HepG2 (cell line): ENCODE results near the gene TUBA4A. TPM values are rescaled to one million over a fixed set of nuclear protein-coding genes. Genes with fewer than 3 reads are reported as not detected.

ENCODE experiments used
- ATAC-seq: fragments of 200-7000 bp; cut with Tn5 transposase; 3 replicates; pipeline ENCODE4 v1.9.1; 2020; ENCODE audit warnings: mild to moderate bottlenecking, moderate library complexity
- BruUV-seq: library from RNA; stranded (reverse); fragments of 400-500 nt; replicated peaks from 2 replicates; lab custom pipeline; 2021; lab: Mats Ljungman, UMichigan
- CTCF ChIA-PET: fragments of 300-600 bp; formaldehyde crosslinking; extraction: SDS; loops from one replicate; lab custom pipeline; 2021; ENCODE audit warnings: low total read pairs, inconsistent platforms, low intra/inter-chr PET ratio; lab: Yijun Ruan, JAX
- POLR2A ChIA-PET: fragments of 350-600 bp; sonication (Branson Sonifier 250); formaldehyde crosslinking; loops from one replicate; lab custom pipeline; 2020; ENCODE audit warnings: antibody characterized with exemption, inconsistent platforms; lab: Yijun Ruan, JAX
- DNase-seq: peaks from one replicate; pipeline ENCODE4 v3.0.0-alpha.2; 2015; ENCODE audit warnings: low spot score
- FAIRE-seq: peaks from 3 replicates; lab custom pipeline; 2011; peaks lifted over from hg19 to GRCh38; lab: Jason Lieb, UNC
- H2AFZ ChIP-seq: one replicate; pipeline ENCODE4 v1.6.1; 2011; ENCODE audit warnings: low read length, inconsistent platforms
- H3K27ac ChIP-seq: fragments of 300-600 bp; 3 replicates; pipeline ENCODE4 v1.8.0; 2011; ENCODE audit warnings: mixed run types, mild to moderate bottlenecking, mixed read lengths, low read length, inconsistent platforms; ENCODE audit not compliant: insufficient read depth; ENCODE audit errors: extremely low read length
- H3K27me3 ChIP-seq, 2 experiments: fragments of 200-600 bp in 1 of 2; 2 replicates in 1 of 2; 3 replicates in 1 of 2; pipeline versions ENCODE4 v1.6.0 to v1.8.0; 2011; ENCODE audit warnings: low read length in 2 of 2, mild to moderate bottlenecking in 2 of 2, moderate library complexity in 2 of 2, inconsistent platforms in 1 of 2; ENCODE audit not compliant: insufficient read depth in 2 of 2, control insufficient read depth in 1 of 2
- H3K36me3 ChIP-seq, 2 experiments: fragments of 200-600 bp in 1 of 2; replicated peaks in 1 of 2; 2 replicates in 1 of 2; 3 replicates in 1 of 2; pipeline versions ENCODE4 v1.5.1 to v1.8.0; 2011; ENCODE audit warnings: low read length in 2 of 2, inconsistent platforms in 1 of 2; ENCODE audit not compliant: insufficient read depth in 2 of 2, control insufficient read depth in 1 of 2
- H3K4me1 ChIP-seq: 2 replicates; pipeline ENCODE4 v1.5.1; 2012; ENCODE audit warnings: low read length, inconsistent platforms; ENCODE audit not compliant: insufficient read depth
- H3K4me2 ChIP-seq: 2 replicates; pipeline ENCODE4 v1.6.0; 2011; ENCODE audit warnings: low read depth, low read length, inconsistent platforms
- H3K4me3 ChIP-seq, 3 experiments: fragments of 200-600 bp in 1 of 3; sonication (generic), shearing (Covaris generic) in 1 of 3; replicated peaks in 1 of 3; 2 replicates each; pipeline ENCODE4 v1.5.1; 2011 to 2016; ENCODE audit warnings: low read length in 3 of 3, inconsistent platforms in 2 of 3, low read depth in 2 of 3, mild to moderate bottlenecking in 2 of 3, control low read depth in 1 of 3, mixed read lengths in 1 of 3; ENCODE audit not compliant: insufficient read depth in 1 of 3
- H3K79me2 ChIP-seq: one replicate; pipeline ENCODE4 v1.6.1; 2011; ENCODE audit warnings: low read length, inconsistent platforms; ENCODE audit not compliant: insufficient read depth
- H3K9ac ChIP-seq: 2 replicates; pipeline ENCODE4 v1.6.0; 2011; ENCODE audit warnings: mild to moderate bottlenecking, low read depth, low read length, inconsistent platforms; ENCODE audit not compliant: insufficient read depth
- H3K9me3 ChIP-seq: 2 replicates; pipeline ENCODE4 v1.5.1; 2012; ENCODE audit warnings: mild to moderate bottlenecking, low read length
- H4K20me1 ChIP-seq: 2 replicates; pipeline ENCODE4 v1.6.0; 2011; ENCODE audit warnings: inconsistent platforms, mild to moderate bottlenecking, low read length, moderate library complexity; ENCODE audit not compliant: insufficient read depth
- AKAP8 ChIP-seq: sonication (generic); formaldehyde crosslinking; IDR thresholded peaks from 2 replicates; pipeline ENCODE4 v1.5.1; 2020; ENCODE audit warnings: mild to moderate bottlenecking, missing genetic modification reagents
- HNRNPL ChIP-seq: fragments of 200-400 bp; formaldehyde crosslinking; IDR thresholded peaks from 2 replicates; pipeline ENCODE4 v1.6.1; 2017; ENCODE audit warnings: mild to moderate bottlenecking, low read depth, low read length
- IRX3 ChIP-seq: sonication (generic); formaldehyde crosslinking; IDR thresholded peaks from 2 replicates; pipeline ENCODE4 v1.8.1; 2023; ENCODE audit warnings: mild to moderate bottlenecking, low read depth, missing genetic modification reagents, borderline replicate concordance
- KLF9 ChIP-seq: IDR thresholded peaks from 2 replicates; pipeline ENCODE4 v1.6.1; 2016; ENCODE audit warnings: low read depth
- MBD4 ChIP-seq: IDR thresholded peaks from 2 replicates; pipeline ENCODE4 v1.6.1; 2012; ENCODE audit warnings: low read length, inconsistent platforms, borderline replicate concordance
- PAX8 ChIP-seq: sonication (generic); formaldehyde crosslinking; IDR thresholded peaks from 2 replicates; pipeline ENCODE4 v1.8.0; 2022; ENCODE audit warnings: mild to moderate bottlenecking, missing genetic modification reagents, borderline replicate concordance
- RAD21 ChIP-seq: fragments of 450-650 bp; formaldehyde crosslinking; IDR thresholded peaks from 2 replicates; pipeline ENCODE4 v1.5.0; 2020; ENCODE audit warnings: mild to moderate bottlenecking
- RORA ChIP-seq: sonication (generic); formaldehyde crosslinking; IDR thresholded peaks from 2 replicates; pipeline ENCODE4 v1.5.0; 2020; ENCODE audit warnings: mild to moderate bottlenecking, missing genetic modification reagents, moderate library complexity
- ZKSCAN1 ChIP-seq: fragments of 150-350 bp; IDR thresholded peaks from 2 replicates; pipeline ENCODE4 v1.6.1; 2014; ENCODE audit warnings: low read length
- ZNF792 ChIP-seq: IDR thresholded peaks from 2 replicates; pipeline ENCODE4 v1.6.1; 2016
- WGBS: methylation state at CpG from one replicate; pipeline ENCODE4 v1.1.6; 2017; ENCODE audit warnings: low lambda C conversion rate; 5-methylcytosine and 5-hydroxymethylcytosine counted together
- in situ Hi-C: cut with HindIII; loops from 2 replicates; pipeline ENCODE4 v1.10.0; 2017; ENCODE audit warnings: low pct_unique_long_range_greater_than_20kb; ENCODE audit not compliant: extremely low pct_ligation_motif_present
- intact Hi-C: fragments of 100-400 bp; cut with micrococcal nuclease; formaldehyde crosslinking; loops from one replicate; pipeline ENCODE4 v1.10.0; 2022; ENCODE audit not compliant: unreplicated experiment
- polyA plus RNA-seq, 8 experiments: library from polyadenylated mRNA; depleted of rRNA in 3 of 8; stranded (reverse) in 7 of 8; unstranded in 1 of 8; fragments of >200 nt; fragmentation: Illumina TruSeq in 4 of 8; extraction: Trizol in 4 of 8; gene quantifications; 2 replicates each; pipeline versions ENCODE4 v1.2.1 to v1.2.3, GENCODE V29; 2011 to 2016; ENCODE audit warnings: low read depth in 4 of 8, missing spikeins in 1 of 8, mixed read lengths in 1 of 8; ENCODE audit not compliant: insufficient read depth in 1 of 8
- total RNA-seq, 5 experiments: library from RNA; depleted of rRNA; stranded (reverse); fragments of >200 nt; fragmentation: Illumina TruSeq; extraction: Trizol; gene quantifications; 2 replicates each; pipeline ENCODE4 v1.2.3, GENCODE V29; 2016; ENCODE audit warnings: low read depth in 1 of 5
- TF ChIP-seq, protein P1 (sequence below): IDR thresholded peaks from 2 replicates; pipeline ENCODE4 v1.6.1; 2018; ENCODE audit warnings: missing genetic modification reagents
- TF ChIP-seq, protein P2 (sequence below): sonication (generic); formaldehyde crosslinking; IDR thresholded peaks from 2 replicates; pipeline ENCODE4 v1.4.0; 2020; ENCODE audit warnings: missing genetic modification reagents, low read depth, mild to moderate bottlenecking, borderline replicate concordance
- TF ChIP-seq, protein P3 (sequence below): sonication (generic); formaldehyde crosslinking; IDR thresholded peaks from 2 replicates; pipeline ENCODE4 v1.9.0; 2021; ENCODE audit warnings: missing genetic modification reagents, borderline replicate concordance
- TF ChIP-seq, protein P4 (sequence below): sonication (generic); formaldehyde crosslinking; IDR thresholded peaks from 2 replicates; pipeline ENCODE4 v1.4.0; 2020; ENCODE audit warnings: missing genetic modification reagents, borderline replicate concordance

The TUBA4A gene
- total and polyA plus RNA-seq, 2 of the 13 experiments (the other 11 are each of a cell fraction or from before 2014, with no cell fraction given): 1.3 to 12.7 TPM

DNA sequence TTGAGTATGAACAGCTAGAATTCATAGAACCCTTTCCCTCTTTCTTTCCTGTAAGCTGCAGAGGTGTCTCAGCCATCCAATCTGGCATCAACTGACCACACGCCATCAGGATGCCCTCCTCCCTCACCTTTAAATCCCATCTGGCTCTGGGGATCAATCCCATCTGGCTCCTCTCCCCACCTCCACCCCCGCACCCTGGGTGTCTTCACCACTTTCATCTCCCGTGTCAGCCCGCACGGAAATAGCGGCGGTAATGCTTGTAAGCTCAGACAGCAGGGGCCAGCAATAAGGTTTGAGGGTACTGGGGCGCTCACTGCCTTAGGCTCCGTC is 1.2 kb downstream of the TUBA4A start:
- peaks cover 2 to 35% of the 10 kb centered on the region in 2 experiments; a peak in 4 of 5 replicates for H3K27me3 ChIP-seq
- peaks cover 1 to 9% of the 10 kb centered on the region in 2 experiments; a peak in 4 of 5 replicates for H3K36me3 ChIP-seq
- H3K79me2 ChIP-seq: no peaks in the 10 kb centered on the region
- no peaks in the 10 kb centered on the region for H4K20me1 ChIP-seq
- no peak overlapping the region for H3K9ac ChIP-seq
- ATAC-seq (no peak), DNase-seq (no peak), FAIRE-seq (no peak)
- peaks cover 66% of the 10 kb centered on the region for H3K4me1 ChIP-seq
- 80% methylated on average over 9 of the region's 9 CpGs for WGBS
- H3K9me3 ChIP-seq: no peaks in the 10 kb centered on the region
- TF ChIP-seq ZKSCAN1 (no peak), KLF9 (CRISPR knock-in tag) (no peak), ZNF792 (CRISPR knock-in tag) (no peak), RORA (CRISPR knock-in tag) (no peak), HNRNPL (no peak), MBD4 (no peak), AKAP8 (no peak), IRX3 (no peak), PAX8 (CRISPR knock-in tag) (no peak), RAD21 (CRISPR knock-in tag) (no peak)
- TF ChIP-seq, protein P1, sequence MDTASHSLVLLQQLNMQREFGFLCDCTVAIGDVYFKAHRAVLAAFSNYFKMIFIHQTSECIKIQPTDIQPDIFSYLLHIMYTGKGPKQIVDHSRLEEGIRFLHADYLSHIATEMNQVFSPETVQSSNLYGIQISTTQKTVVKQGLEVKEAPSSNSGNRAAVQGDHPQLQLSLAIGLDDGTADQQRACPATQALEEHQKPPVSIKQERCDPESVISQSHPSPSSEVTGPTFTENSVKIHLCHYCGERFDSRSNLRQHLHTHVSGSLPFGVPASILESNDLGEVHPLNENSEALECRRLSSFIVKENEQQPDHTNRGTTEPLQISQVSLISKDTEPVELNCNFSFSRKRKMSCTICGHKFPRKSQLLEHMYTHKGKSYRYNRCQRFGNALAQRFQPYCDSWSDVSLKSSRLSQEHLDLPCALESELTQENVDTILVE (CRISPR knock-in tag): no peak
- TF ChIP-seq, protein P2, sequence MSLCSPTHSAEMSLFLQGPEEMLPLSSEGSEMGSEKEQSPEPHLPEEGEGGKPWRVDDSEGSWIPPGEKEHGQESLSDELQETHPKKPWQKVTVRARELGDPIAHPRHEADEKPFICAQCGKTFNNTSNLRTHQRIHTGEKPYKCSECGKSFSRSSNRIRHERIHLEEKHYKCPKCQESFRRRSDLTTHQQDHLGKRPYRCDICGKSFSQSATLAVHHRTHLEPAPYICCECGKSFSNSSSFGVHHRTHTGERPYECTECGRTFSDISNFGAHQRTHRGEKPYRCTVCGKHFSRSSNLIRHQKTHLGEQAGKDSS: no peak
- TF ChIP-seq, protein P3, sequence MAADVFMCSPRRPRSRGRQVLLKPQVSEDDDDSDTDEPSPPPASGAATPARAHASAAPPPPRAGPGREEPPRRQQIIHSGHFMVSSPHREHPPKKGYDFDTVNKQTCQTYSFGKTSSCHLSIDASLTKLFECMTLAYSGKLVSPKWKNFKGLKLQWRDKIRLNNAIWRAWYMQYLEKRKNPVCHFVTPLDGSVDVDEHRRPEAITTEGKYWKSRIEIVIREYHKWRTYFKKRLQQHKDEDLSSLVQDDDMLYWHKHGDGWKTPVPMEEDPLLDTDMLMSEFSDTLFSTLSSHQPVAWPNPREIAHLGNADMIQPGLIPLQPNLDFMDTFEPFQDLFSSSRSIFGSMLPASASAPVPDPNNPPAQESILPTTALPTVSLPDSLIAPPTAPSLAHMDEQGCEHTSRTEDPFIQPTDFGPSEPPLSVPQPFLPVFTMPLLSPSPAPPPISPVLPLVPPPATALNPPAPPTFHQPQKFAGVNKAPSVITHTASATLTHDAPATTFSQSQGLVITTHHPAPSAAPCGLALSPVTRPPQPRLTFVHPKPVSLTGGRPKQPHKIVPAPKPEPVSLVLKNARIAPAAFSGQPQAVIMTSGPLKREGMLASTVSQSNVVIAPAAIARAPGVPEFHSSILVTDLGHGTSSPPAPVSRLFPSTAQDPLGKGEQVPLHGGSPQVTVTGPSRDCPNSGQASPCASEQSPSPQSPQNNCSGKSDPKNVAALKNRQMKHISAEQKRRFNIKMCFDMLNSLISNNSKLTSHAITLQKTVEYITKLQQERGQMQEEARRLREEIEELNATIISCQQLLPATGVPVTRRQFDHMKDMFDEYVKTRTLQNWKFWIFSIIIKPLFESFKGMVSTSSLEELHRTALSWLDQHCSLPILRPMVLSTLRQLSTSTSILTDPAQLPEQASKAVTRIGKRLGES (CRISPR knock-in tag): no peak
- TF ChIP-seq, protein P4, sequence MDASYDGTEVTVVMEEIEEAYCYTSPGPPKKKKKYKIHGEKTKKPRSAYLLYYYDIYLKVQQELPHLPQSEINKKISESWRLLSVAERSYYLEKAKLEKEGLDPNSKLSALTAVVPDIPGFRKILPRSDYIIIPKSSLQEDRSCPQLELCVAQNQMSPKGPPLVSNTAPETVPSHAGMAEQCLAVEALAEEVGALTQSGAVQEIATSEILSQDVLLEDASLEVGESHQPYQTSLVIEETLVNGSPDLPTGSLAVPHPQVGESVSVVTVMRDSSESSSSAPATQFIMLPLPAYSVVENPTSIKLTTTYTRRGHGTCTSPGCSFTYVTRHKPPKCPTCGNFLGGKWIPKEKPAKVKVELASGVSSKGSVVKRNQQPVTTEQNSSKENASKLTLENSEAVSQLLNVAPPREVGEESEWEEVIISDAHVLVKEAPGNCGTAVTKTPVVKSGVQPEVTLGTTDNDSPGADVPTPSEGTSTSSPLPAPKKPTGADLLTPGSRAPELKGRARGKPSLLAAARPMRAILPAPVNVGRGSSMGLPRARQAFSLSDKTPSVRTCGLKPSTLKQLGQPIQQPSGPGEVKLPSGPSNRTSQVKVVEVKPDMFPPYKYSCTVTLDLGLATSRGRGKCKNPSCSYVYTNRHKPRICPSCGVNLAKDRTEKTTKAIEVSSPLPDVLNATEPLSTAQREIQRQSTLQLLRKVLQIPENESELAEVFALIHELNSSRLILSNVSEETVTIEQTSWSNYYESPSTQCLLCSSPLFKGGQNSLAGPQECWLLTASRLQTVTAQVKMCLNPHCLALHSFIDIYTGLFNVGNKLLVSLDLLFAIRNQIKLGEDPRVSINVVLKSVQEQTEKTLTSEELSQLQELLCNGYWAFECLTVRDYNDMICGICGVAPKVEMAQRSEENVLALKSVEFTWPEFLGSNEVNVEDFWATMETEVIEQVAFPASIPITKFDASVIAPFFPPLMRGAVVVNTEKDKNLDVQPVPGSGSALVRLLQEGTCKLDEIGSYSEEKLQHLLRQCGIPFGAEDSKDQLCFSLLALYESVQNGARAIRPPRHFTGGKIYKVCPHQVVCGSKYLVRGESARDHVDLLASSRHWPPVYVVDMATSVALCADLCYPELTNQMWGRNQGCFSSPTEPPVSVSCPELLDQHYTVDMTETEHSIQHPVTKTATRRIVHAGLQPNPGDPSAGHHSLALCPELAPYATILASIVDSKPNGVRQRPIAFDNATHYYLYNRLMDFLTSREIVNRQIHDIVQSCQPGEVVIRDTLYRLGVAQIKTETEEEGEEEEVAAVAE (CRISPR knock-in tag): no peak
- H3K27ac ChIP-seq: no peak overlapping the region
- peak overlapping the region in 1 of 3 experiments; percentile 83; a peak in 1 of 6 replicates for H3K4me3 ChIP-seq
- H3K4me2 ChIP-seq: no peak overlapping the region
- intact Hi-C loops (no loop called here), in situ Hi-C loops (no loop called here)
- no peak overlapping the region for H2AFZ ChIP-seq
- ChIA-PET CTCF (interaction anchor here (0.6 kb wide), 1 partner anchor 41 kb away, joined by 3 read pairs; no protein-coding TSS in a partner anchor), POLR2A (interaction anchor here (1.6 to 5.7 kb wide), 3 partner anchors 26 to 300 kb away, joined by 3 to 73 read pairs (median 6); partner anchors contain the start of genes DNAJB2 and ZFAND2B)
- no TSS peak for BruUV-seq
